IMR-90 (cell line): ENCODE data around the gene CDO1. TPM values are rescaled to one million over a fixed set of nuclear protein-coding genes. Genes with fewer than 3 reads are reported as not detected.

Source experiments
- ATAC-seq: fragments of 200-7000 bp; cut with Tn5 transposase; 2 replicates; pipeline ENCODE4 v1.9.1; 2020; ENCODE audit warnings: low read depth, mild to moderate bottlenecking, moderate library complexity
- BruUV-seq: library from RNA; stranded (reverse); fragments of 400-500 nt; replicated peaks from 2 replicates; lab custom pipeline; 2021; lab: Mats Ljungman, UMichigan
- CTCF ChIA-PET: fragments of 300-600 bp; formaldehyde crosslinking; extraction: SDS; loops from one replicate; lab custom pipeline; 2021; ENCODE audit warnings: antibody characterized with exemption; lab: Yijun Ruan, JAX
- POLR2A ChIA-PET: fragments of 300-600 bp; sonication (Branson Sonifier 250); formaldehyde crosslinking; loops from one replicate; lab custom pipeline; 2022; ENCODE audit warnings: antibody characterized with exemption; ENCODE audit not compliant: unreplicated experiment; lab: Charles Lee
- DNase-seq: peaks from one replicate; pipeline ENCODE4 v3.0.0; 2013
- H2AFZ ChIP-seq: replicated peaks from 2 replicates; pipeline ENCODE3; 2013; ENCODE audit warnings: low read length, mild to moderate bottlenecking; ENCODE audit not compliant: poor library complexity
- H2AK5ac ChIP-seq: 2 replicates; pipeline ENCODE4 v1.6.1; 2013; ENCODE audit warnings: low read depth, low read length, inconsistent platforms
- H2AK9ac ChIP-seq: replicated peaks from 2 replicates; pipeline ENCODE3; 2013; ENCODE audit warnings: mild to moderate bottlenecking, low read depth, low read length, moderate library complexity; ENCODE audit not compliant: poor library complexity
- H2BK120ac ChIP-seq: 2 replicates; pipeline ENCODE4 v1.6.1; 2013; ENCODE audit warnings: low read depth, low read length, inconsistent platforms
- H2BK15ac ChIP-seq: 3 replicates; pipeline ENCODE4 v1.6.1; 2013; ENCODE audit warnings: low read depth, low read length, inconsistent platforms
- H2BK20ac ChIP-seq: 2 replicates; pipeline ENCODE4 v1.6.1; 2013; ENCODE audit warnings: low read depth, mild to moderate bottlenecking, inconsistent platforms, low read length, moderate library complexity
- H2BK5ac ChIP-seq: 2 replicates; pipeline ENCODE4 v1.6.1; 2013; ENCODE audit warnings: mild to moderate bottlenecking, low read depth, low read length, inconsistent platforms; ENCODE audit not compliant: poor library complexity, severe bottlenecking
- H3K14ac ChIP-seq: replicated peaks from 2 replicates; pipeline ENCODE4 v1.6.1; 2013; ENCODE audit warnings: low read depth, low read length, inconsistent platforms
- H3K18ac ChIP-seq: 2 replicates; pipeline ENCODE4 v1.6.1; 2013; ENCODE audit warnings: low read depth, low read length, control low read depth
- H3K23ac ChIP-seq: 2 replicates; pipeline ENCODE4 v1.6.1; 2013; ENCODE audit warnings: low read depth, low read length, inconsistent platforms
- H3K27ac ChIP-seq: 2 replicates; pipeline ENCODE4 v1.5.1; 2013; ENCODE audit warnings: mild to moderate bottlenecking, control low read depth, low read length; ENCODE audit not compliant: insufficient read depth
- H3K27me3 ChIP-seq: 2 replicates; pipeline ENCODE4 v1.6.1; 2013; ENCODE audit warnings: low read length; ENCODE audit not compliant: control insufficient read depth, insufficient read depth
- H3K36me3 ChIP-seq: 2 replicates; pipeline ENCODE4 v1.6.1; 2013; ENCODE audit warnings: low read length, mixed read lengths; ENCODE audit not compliant: control insufficient read depth, insufficient read depth
- H3K4ac ChIP-seq: 2 replicates; pipeline ENCODE4 v1.6.1; 2013; ENCODE audit warnings: low read depth, low read length, inconsistent platforms
- H3K4me1 ChIP-seq: 2 replicates; pipeline ENCODE4 v1.6.1; 2013; ENCODE audit warnings: low read length, mixed read lengths; ENCODE audit not compliant: control insufficient read depth, insufficient read depth
- H3K4me2 ChIP-seq: 2 replicates; pipeline ENCODE4 v1.6.1; 2013; ENCODE audit warnings: low read depth, mild to moderate bottlenecking, control low read depth, low read length, moderate library complexity
- H3K4me3 ChIP-seq: 2 replicates; pipeline ENCODE4 v1.5.1; 2013; ENCODE audit warnings: low read depth, mild to moderate bottlenecking, control low read depth, low read length, moderate library complexity; ENCODE audit not compliant: insufficient read depth
- H3K56ac ChIP-seq: 2 replicates; pipeline ENCODE4 v1.6.1; 2013; ENCODE audit warnings: low read length, inconsistent platforms; ENCODE audit not compliant: insufficient read depth; ENCODE audit errors: extremely low read depth
- H3K79me1 ChIP-seq, 2 experiments: 2 replicates each; pipeline ENCODE4 v1.6.1; 2013; ENCODE audit warnings: low read length in 2 of 2, inconsistent platforms in 1 of 2, low read depth in 1 of 2
- H3K9ac ChIP-seq: 2 replicates; pipeline ENCODE4 v1.6.1; 2013; ENCODE audit warnings: low read depth, low read length, control low read depth
- H3K9me1 ChIP-seq: 2 replicates; pipeline ENCODE4 v1.6.1; 2013; ENCODE audit warnings: low read length, inconsistent platforms; ENCODE audit not compliant: insufficient read depth
- H3K9me3 ChIP-seq: 2 replicates; pipeline ENCODE4 v1.6.1; 2013; ENCODE audit warnings: low read length; ENCODE audit not compliant: control insufficient read depth, insufficient read depth
- H4K20me1 ChIP-seq: 2 replicates; pipeline ENCODE4 v1.6.1; 2013; ENCODE audit warnings: low read length, inconsistent platforms; ENCODE audit not compliant: insufficient read depth
- H4K5ac ChIP-seq: 2 replicates; pipeline ENCODE4 v1.6.1; 2013; ENCODE audit warnings: mild to moderate bottlenecking, low read depth, low read length, control low read depth
- H4K8ac ChIP-seq, 2 experiments: 2 replicates each; pipeline ENCODE4 v1.6.1; 2013; ENCODE audit warnings: low read depth in 2 of 2, low read length in 2 of 2, control low read depth in 1 of 2, inconsistent platforms in 1 of 2
- H4K91ac ChIP-seq: 2 replicates; pipeline ENCODE4 v1.6.1; 2013; ENCODE audit warnings: low read depth, low read length, inconsistent platforms; ENCODE audit not compliant: insufficient read depth
- BHLHE40 ChIP-seq: fragments of 150-350 bp; IDR thresholded peaks from 2 replicates; pipeline ENCODE4 v1.6.1; 2016; ENCODE audit warnings: mild to moderate bottlenecking, low read depth, low read length
- CEBPB ChIP-seq: IDR thresholded peaks from 2 replicates; pipeline ENCODE4 v1.6.1; 2012; ENCODE audit warnings: low read depth, low read length, improper control_type of control experiment
- CHD1 ChIP-seq: IDR thresholded peaks from 2 replicates; pipeline ENCODE4 v1.6.1; 2012; ENCODE audit warnings: low read depth, low read length, improper control_type of control experiment
- CTCF ChIP-seq: conservative IDR thresholded peaks from 2 replicates; pipeline ENCODE4 v1.5.1; 2012; ENCODE audit warnings: mild to moderate bottlenecking, low read depth, low read length, improper control_type of control experiment
- ELK1 ChIP-seq: fragments of 150-350 bp; IDR thresholded peaks from 2 replicates; pipeline ENCODE4 v1.6.1; 2016; ENCODE audit warnings: low read depth, mild to moderate bottlenecking, low read length, moderate library complexity, borderline replicate concordance
- FOS ChIP-seq: fragments of 150-350 bp; IDR thresholded peaks from 2 replicates; pipeline ENCODE4 v1.6.1; 2016; ENCODE audit warnings: low read depth, low read length
- MAFK ChIP-seq: IDR thresholded peaks from 2 replicates; pipeline ENCODE4 v1.6.1; 2012; ENCODE audit warnings: low read depth, low read length, improper control_type of control experiment
- MAZ ChIP-seq: IDR thresholded peaks from 2 replicates; pipeline ENCODE4 v1.6.1; 2012; ENCODE audit warnings: low read depth, mild to moderate bottlenecking, low read length, improper control_type of control experiment, moderate library complexity, borderline replicate concordance
- MXI1 ChIP-seq: IDR thresholded peaks from 2 replicates; pipeline ENCODE4 v1.6.1; 2012; ENCODE audit warnings: low read depth, mild to moderate bottlenecking, low read length, moderate library complexity, borderline replicate concordance
- NFE2L2 ChIP-seq: fragments of 150-350 bp; IDR thresholded peaks from 2 replicates; pipeline ENCODE4 v1.6.1; 2016; ENCODE audit warnings: low read depth, mild to moderate bottlenecking, low read length
- POLR2A ChIP-seq: IDR thresholded peaks from 2 replicates; pipeline ENCODE4 v1.6.1; 2012; ENCODE audit warnings: mild to moderate bottlenecking, low read depth, low read length
- RAD21 ChIP-seq: IDR thresholded peaks from 2 replicates; pipeline ENCODE4 v1.6.1; 2012; ENCODE audit warnings: low read length, improper control_type of control experiment
- RCOR1 ChIP-seq: IDR thresholded peaks from 2 replicates; pipeline ENCODE4 v1.6.1; 2012; ENCODE audit warnings: mild to moderate bottlenecking, low read length, improper control_type of control experiment; ENCODE audit not compliant: insufficient replicate concordance
- RFX5 ChIP-seq: IDR thresholded peaks from 2 replicates; pipeline ENCODE4 v1.8.0; 2012; ENCODE audit warnings: low read depth, mild to moderate bottlenecking, low read length, moderate library complexity
- SMC3 ChIP-seq: fragments of 150-350 bp; IDR thresholded peaks from 2 replicates; pipeline ENCODE4 v1.6.1; 2016; ENCODE audit warnings: low read depth, mild to moderate bottlenecking, antibody characterized with exemption, low read length, moderate library complexity
- USF2 ChIP-seq: fragments of 150-350 bp; IDR thresholded peaks from 2 replicates; pipeline ENCODE4 v1.6.1; 2017; ENCODE audit warnings: mild to moderate bottlenecking, antibody characterized with exemption, low read length, low read depth
- WGBS, 2 experiments: methylation state at CpG; one replicate each; pipeline versions ENCODE4 v1.1.5 to v1.1.7; 2013; ENCODE audit warnings: missing lambda C conversion rate in 2 of 2; ENCODE audit not compliant: insufficient read length in 1 of 2; ENCODE audit errors: extremely low coverage in 2 of 2; 5-methylcytosine and 5-hydroxymethylcytosine counted together
- dilution Hi-C: fragments of 300-500 bp; cut with HindIII; formaldehyde crosslinking; loops from one replicate; pipeline ENCODE4 v1.14.3; 2018; ENCODE audit warnings: low sequenced_read_pairs; ENCODE audit not compliant: unreplicated experiment
- in situ Hi-C: fragments of 300-500 bp; cut with MboI; formaldehyde crosslinking; loops from 3 replicates; pipeline ENCODE4 v1.14.3; 2019; ENCODE audit warnings: low sequenced_read_pairs, inconsistent platforms, mixed read lengths
- intact Hi-C: fragments of 100-400 bp; cut with micrococcal nuclease; formaldehyde crosslinking; loops from 2 replicates; pipeline ENCODE4 v1.10.0; 2022
- polyA plus RNA-seq, 3 experiments: library from polyadenylated mRNA; depleted of rRNA; stranded (reverse); fragments of >200 nt; gene quantifications; 2 replicates each; pipeline ENCODE4 v1.2.3, GENCODE V29; 2012; ENCODE audit warnings: low replicate concordance in 1 of 3
- total RNA-seq: library from RNA; depleted of rRNA; stranded (reverse); fragments of >200 nt; gene quantifications from 2 replicates; pipeline ENCODE4 v1.2.3, GENCODE V29; 2012

Gene CDO1
- total and polyA plus RNA-seq, 2 of the 4 experiments (the other 2 are of a cell fraction), result 4.8 to 8.6 TPM

- Histone ChIP-seq H2BK5ac (no peak overlapping the region), H4K8ac (no peak overlapping the region), H3K9ac (no peak overlapping the region), H2AK9ac (no peak overlapping the region), H2BK15ac (no peak overlapping the region), H3K79me1 (no peaks in the 10 kb centered on the region), H3K4me3 (no peak overlapping the region), H3K27me3 (peaks cover 4% of the 10 kb centered on the region), H3K9me1 (no peaks in the 10 kb centered on the region), H2BK120ac (no peak overlapping the region), H3K14ac (no peak overlapping the region), H4K91ac (no peak overlapping the region), H3K4me1 (no peaks in the 10 kb centered on the region), H2BK20ac (no peak overlapping the region), H2AFZ (no peak overlapping the region), H3K18ac (no peak overlapping the region), H3K23ac (no peak overlapping the region), H3K56ac (no peak overlapping the region), H3K4me2 (no peak overlapping the region), H4K20me1 (no peaks in the 10 kb centered on the region), H4K5ac (no peak overlapping the region), H3K27ac (no peak overlapping the region), H3K9me3 (no peaks in the 10 kb centered on the region), H3K36me3 (no peaks in the 10 kb centered on the region), H2AK5ac (no peak overlapping the region), H3K4ac (no peak overlapping the region)
- no peak for ATAC-seq
- intact Hi-C loops (no loop called here), in situ Hi-C loops (no loop called here), dilution Hi-C loops (no loop called here)
- TF ChIP-seq FOS (no peak), POLR2A (no peak), SMC3 (no peak), BHLHE40 (no peak), ELK1 (no peak), MAFK (no peak), CHD1 (no peak), RAD21 (no peak), RFX5 (no peak), CEBPB (no peak), USF2 (no peak), NFE2L2 (no peak), CTCF (no peak), RCOR1 (no peak), MXI1 (no peak), MAZ (no peak)
- BruUV-seq, result no TSS peak
- ChIA-PET POLR2A (no interaction called here), CTCF (interaction anchor here (0.6 to 1.3 kb wide), 2 partner anchors 18 to 136 kb away, joined by 3 read pairs; no protein-coding TSS in a partner anchor)
- DNase-seq, result no peak
- WGBS, 2 experiments, result 14% methylated on average over 1 of the region's 6 CpGs; no CpG with 5 or more reads in 1 of the 2 experiments
Measured at GRCh38 chr5:115785381-115786065, 30.9 kb downstream of the CDO1 start.
